HEK293 (cell line): Measurements from ENCODE around the gene MEX3C.

ENCODE experiments used
- BCL11B ChIP-seq: fragments of 450-650 bp; formaldehyde crosslinking; IDR thresholded peaks from 2 replicates; pipeline ENCODE4 v1.5.1; 2016; ENCODE audit warnings: low read depth, missing biosample characterization, missing genetic modification characterization
- CTCF ChIP-seq: fragments of 450-650 bp; formaldehyde crosslinking; IDR thresholded peaks from 2 replicates; pipeline ENCODE4 v1.5.1; 2016; ENCODE audit warnings: missing biosample characterization, missing genetic modification characterization
- GLI4 ChIP-seq: fragments of 450-650 bp; formaldehyde crosslinking; IDR thresholded peaks from 2 replicates; pipeline ENCODE4 v1.5.1; 2016; ENCODE audit warnings: missing biosample characterization, missing genetic modification characterization
- KLF16 ChIP-seq: fragments of 450-650 bp; formaldehyde crosslinking; IDR thresholded peaks from 2 replicates; pipeline ENCODE4 v1.5.1; 2017; ENCODE audit warnings: missing biosample characterization, missing genetic modification characterization
- YY1 ChIP-seq: fragments of 450-650 bp; formaldehyde crosslinking; IDR thresholded peaks from 2 replicates; pipeline ENCODE4 v1.5.1; 2018; ENCODE audit warnings: missing biosample characterization, missing genetic modification characterization
- ZBTB11 ChIP-seq: fragments of 450-650 bp; formaldehyde crosslinking; conservative IDR thresholded peaks from 2 replicates; pipeline ENCODE4 v1.5.1; 2016; ENCODE audit warnings: low read depth, missing biosample characterization, missing genetic modification characterization
- ZFP3 ChIP-seq: fragments of 450-650 bp; formaldehyde crosslinking; IDR thresholded peaks from 2 replicates; pipeline ENCODE4 v1.5.1; 2016; ENCODE audit warnings: low read depth, missing biosample characterization, missing genetic modification characterization
- ZFP69B ChIP-seq: fragments of 450-650 bp; formaldehyde crosslinking; IDR thresholded peaks from 2 replicates; pipeline ENCODE4 v1.5.1; 2016; ENCODE audit warnings: missing biosample characterization, missing genetic modification characterization
- ZNF138 ChIP-seq: fragments of 450-650 bp; formaldehyde crosslinking; IDR thresholded peaks from 2 replicates; pipeline ENCODE4 v1.5.1; 2016; ENCODE audit warnings: missing biosample characterization, missing genetic modification characterization, borderline replicate concordance
- ZNF214 ChIP-seq: fragments of 450-650 bp; formaldehyde crosslinking; IDR thresholded peaks from 2 replicates; pipeline ENCODE4 v1.5.1; 2017; ENCODE audit warnings: missing biosample characterization, mild to moderate bottlenecking, missing genetic modification characterization, borderline replicate concordance
- ZNF248 ChIP-seq: fragments of 450-650 bp; formaldehyde crosslinking; IDR thresholded peaks from 2 replicates; pipeline ENCODE4 v1.5.1; 2017; ENCODE audit warnings: missing biosample characterization, missing genetic modification characterization
- ZNF292 ChIP-seq: fragments of 450-650 bp; formaldehyde crosslinking; IDR thresholded peaks from 2 replicates; pipeline ENCODE4 v1.5.1; 2016; ENCODE audit warnings: low read depth, missing biosample characterization, missing genetic modification characterization, borderline replicate concordance
- ZNF416 ChIP-seq: fragments of 450-650 bp; formaldehyde crosslinking; IDR thresholded peaks from 2 replicates; pipeline ENCODE4 v1.5.1; 2016; ENCODE audit warnings: missing biosample characterization, missing genetic modification characterization
- ZNF560 ChIP-seq: fragments of 450-650 bp; formaldehyde crosslinking; IDR thresholded peaks from 2 replicates; pipeline ENCODE4 v1.5.1; 2017; ENCODE audit warnings: missing biosample characterization, missing genetic modification characterization, borderline replicate concordance
- ZNF626 ChIP-seq: fragments of 450-650 bp; sonication (Bioruptor Pico); formaldehyde crosslinking; IDR thresholded peaks from 2 replicates; pipeline ENCODE4 v1.5.1; 2018; ENCODE audit warnings: missing biosample characterization, missing genetic modification characterization, inconsistent platforms
- ZNF629 ChIP-seq: fragments of 450-650 bp; formaldehyde crosslinking; IDR thresholded peaks from 2 replicates; pipeline ENCODE4 v1.5.1; 2017; ENCODE audit warnings: missing biosample characterization, missing genetic modification characterization
- ZNF664 ChIP-seq: fragments of 450-650 bp; formaldehyde crosslinking; IDR thresholded peaks from 2 replicates; pipeline ENCODE4 v1.5.1; 2016; ENCODE audit warnings: missing biosample characterization, missing genetic modification characterization
- ZNF785 ChIP-seq: fragments of 450-650 bp; formaldehyde crosslinking; IDR thresholded peaks from 2 replicates; pipeline ENCODE4 v1.5.1; 2016; ENCODE audit warnings: missing biosample characterization, missing genetic modification characterization
- ZNF837 ChIP-seq: fragments of 450-650 bp; formaldehyde crosslinking; IDR thresholded peaks from 2 replicates; pipeline ENCODE4 v1.5.1; 2016; ENCODE audit warnings: missing biosample characterization, missing genetic modification characterization
- TF ChIP-seq, protein P1 (sequence below): fragments of 450-650 bp; formaldehyde crosslinking; IDR thresholded peaks from 2 replicates; pipeline ENCODE4 v1.5.1; 2016; ENCODE audit warnings: missing biosample characterization, missing genetic modification characterization
- TF ChIP-seq, protein P2 (sequence below): fragments of 450-650 bp; formaldehyde crosslinking; IDR thresholded peaks from 2 replicates; pipeline ENCODE4 v1.5.1; 2017; ENCODE audit warnings: missing biosample characterization, missing genetic modification characterization
- TF ChIP-seq, protein P3 (sequence below): fragments of 450-650 bp; formaldehyde crosslinking; IDR thresholded peaks from 2 replicates; pipeline ENCODE4 v1.5.1; 2016; ENCODE audit warnings: missing biosample characterization, missing genetic modification characterization
- TF ChIP-seq, protein P4 (sequence below): fragments of 450-650 bp; formaldehyde crosslinking; IDR thresholded peaks from 2 replicates; pipeline ENCODE4 v1.5.1; 2017; ENCODE audit warnings: missing biosample characterization, missing genetic modification characterization
- TF ChIP-seq, protein P5 (sequence below): fragments of 450-650 bp; formaldehyde crosslinking; IDR thresholded peaks from 2 replicates; pipeline ENCODE4 v1.5.1; 2016; ENCODE audit warnings: missing biosample characterization, missing genetic modification characterization

The MEX3C gene

DNA sequence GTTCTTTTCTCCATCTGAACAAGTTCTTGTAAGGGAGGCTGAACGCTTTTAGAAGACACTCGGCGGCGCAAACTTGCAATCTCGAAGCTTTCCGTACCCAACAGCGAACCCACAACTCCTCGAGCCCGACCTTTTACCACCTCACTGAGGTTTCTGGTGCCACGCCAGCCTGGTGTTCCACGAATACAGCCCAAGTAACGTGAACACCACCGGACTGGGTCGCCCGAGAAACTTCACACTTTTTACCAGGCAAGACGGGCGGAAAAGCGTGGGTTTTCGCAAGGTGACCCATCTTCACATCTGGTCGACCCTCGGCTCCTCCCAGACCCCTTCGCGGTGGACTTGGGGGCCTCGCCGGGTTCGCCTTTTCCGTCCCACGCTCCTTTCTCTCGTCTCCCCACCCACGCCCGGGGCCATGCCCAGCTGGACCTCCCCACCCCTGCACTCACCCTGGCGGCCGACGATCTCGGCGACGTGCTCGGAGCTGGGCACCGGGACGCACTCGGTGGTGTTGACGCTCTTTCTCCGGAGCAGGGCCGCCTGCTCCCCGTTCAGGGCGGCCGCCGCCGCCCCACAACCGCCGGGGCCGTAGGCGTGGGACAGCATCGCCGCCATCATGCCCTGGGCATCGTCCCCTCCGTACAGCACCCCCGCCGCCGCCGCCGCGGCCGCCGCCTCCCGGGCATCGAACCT lies 1.2 kb downstream of the MEX3C start (continued):
- peak; percentile 50; the same call in 1 of the 2 replicates for TF ChIP-seq YY1 (tag by site-specific recombination)
- TF ChIP-seq, protein P1, sequence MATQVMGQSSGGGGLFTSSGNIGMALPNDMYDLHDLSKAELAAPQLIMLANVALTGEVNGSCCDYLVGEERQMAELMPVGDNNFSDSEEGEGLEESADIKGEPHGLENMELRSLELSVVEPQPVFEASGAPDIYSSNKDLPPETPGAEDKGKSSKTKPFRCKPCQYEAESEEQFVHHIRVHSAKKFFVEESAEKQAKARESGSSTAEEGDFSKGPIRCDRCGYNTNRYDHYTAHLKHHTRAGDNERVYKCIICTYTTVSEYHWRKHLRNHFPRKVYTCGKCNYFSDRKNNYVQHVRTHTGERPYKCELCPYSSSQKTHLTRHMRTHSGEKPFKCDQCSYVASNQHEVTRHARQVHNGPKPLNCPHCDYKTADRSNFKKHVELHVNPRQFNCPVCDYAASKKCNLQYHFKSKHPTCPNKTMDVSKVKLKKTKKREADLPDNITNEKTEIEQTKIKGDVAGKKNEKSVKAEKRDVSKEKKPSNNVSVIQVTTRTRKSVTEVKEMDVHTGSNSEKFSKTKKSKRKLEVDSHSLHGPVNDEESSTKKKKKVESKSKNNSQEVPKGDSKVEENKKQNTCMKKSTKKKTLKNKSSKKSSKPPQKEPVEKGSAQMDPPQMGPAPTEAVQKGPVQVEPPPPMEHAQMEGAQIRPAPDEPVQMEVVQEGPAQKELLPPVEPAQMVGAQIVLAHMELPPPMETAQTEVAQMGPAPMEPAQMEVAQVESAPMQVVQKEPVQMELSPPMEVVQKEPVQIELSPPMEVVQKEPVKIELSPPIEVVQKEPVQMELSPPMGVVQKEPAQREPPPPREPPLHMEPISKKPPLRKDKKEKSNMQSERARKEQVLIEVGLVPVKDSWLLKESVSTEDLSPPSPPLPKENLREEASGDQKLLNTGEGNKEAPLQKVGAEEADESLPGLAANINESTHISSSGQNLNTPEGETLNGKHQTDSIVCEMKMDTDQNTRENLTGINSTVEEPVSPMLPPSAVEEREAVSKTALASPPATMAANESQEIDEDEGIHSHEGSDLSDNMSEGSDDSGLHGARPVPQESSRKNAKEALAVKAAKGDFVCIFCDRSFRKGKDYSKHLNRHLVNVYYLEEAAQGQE (tag by site-specific recombination): no peak
- TF ChIP-seq ZNF785 (tag by site-specific recombination): no peak
- TF ChIP-seq, protein P2, sequence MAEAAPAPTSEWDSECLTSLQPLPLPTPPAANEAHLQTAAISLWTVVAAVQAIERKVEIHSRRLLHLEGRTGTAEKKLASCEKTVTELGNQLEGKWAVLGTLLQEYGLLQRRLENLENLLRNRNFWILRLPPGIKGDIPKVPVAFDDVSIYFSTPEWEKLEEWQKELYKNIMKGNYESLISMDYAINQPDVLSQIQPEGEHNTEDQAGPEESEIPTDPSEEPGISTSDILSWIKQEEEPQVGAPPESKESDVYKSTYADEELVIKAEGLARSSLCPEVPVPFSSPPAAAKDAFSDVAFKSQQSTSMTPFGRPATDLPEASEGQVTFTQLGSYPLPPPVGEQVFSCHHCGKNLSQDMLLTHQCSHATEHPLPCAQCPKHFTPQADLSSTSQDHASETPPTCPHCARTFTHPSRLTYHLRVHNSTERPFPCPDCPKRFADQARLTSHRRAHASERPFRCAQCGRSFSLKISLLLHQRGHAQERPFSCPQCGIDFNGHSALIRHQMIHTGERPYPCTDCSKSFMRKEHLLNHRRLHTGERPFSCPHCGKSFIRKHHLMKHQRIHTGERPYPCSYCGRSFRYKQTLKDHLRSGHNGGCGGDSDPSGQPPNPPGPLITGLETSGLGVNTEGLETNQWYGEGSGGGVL: no peak
- TF ChIP-seq ZBTB11 (tag by site-specific recombination): no peak
- TF ChIP-seq GLI4 (tag by site-specific recombination): no peak
- TF ChIP-seq, protein P3, sequence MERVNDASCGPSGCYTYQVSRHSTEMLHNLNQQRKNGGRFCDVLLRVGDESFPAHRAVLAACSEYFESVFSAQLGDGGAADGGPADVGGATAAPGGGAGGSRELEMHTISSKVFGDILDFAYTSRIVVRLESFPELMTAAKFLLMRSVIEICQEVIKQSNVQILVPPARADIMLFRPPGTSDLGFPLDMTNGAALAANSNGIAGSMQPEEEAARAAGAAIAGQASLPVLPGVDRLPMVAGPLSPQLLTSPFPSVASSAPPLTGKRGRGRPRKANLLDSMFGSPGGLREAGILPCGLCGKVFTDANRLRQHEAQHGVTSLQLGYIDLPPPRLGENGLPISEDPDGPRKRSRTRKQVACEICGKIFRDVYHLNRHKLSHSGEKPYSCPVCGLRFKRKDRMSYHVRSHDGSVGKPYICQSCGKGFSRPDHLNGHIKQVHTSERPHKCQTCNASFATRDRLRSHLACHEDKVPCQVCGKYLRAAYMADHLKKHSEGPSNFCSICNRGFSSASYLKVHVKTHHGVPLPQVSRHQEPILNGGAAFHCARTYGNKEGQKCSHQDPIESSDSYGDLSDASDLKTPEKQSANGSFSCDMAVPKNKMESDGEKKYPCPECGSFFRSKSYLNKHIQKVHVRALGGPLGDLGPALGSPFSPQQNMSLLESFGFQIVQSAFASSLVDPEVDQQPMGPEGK: 0 out of 2 replicates have a peak, but pooled peaks have one; percentile 21
- 0 out of 2 replicates have a peak, but pooled peaks have one; percentile 4 for TF ChIP-seq CTCF (tag by site-specific recombination)
- no peak for TF ChIP-seq ZNF664 (tag by site-specific recombination)
- TF ChIP-seq ZFP69B (tag by site-specific recombination): no peak
- no peak for TF ChIP-seq ZNF248 (tag by site-specific recombination)
- TF ChIP-seq, protein P4, sequence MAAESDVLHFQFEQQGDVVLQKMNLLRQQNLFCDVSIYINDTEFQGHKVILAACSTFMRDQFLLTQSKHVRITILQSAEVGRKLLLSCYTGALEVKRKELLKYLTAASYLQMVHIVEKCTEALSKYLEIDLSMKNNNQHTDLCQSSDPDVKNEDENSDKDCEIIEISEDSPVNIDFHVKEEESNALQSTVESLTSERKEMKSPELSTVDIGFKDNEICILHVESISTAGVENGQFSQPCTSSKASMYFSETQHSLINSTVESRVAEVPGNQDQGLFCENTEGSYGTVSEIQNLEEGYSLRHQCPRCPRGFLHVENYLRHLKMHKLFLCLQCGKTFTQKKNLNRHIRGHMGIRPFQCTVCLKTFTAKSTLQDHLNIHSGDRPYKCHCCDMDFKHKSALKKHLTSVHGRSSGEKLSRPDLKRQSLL (tag by site-specific recombination): no peak
- peak; percentile 50; the same call in 1 of the 2 replicates for TF ChIP-seq KLF16
- TF ChIP-seq ZNF292: no peak
- no peak for TF ChIP-seq ZFP3 (tag by site-specific recombination)
- TF ChIP-seq BCL11B (tag by site-specific recombination): no peak
- TF ChIP-seq ZNF416 (tag by site-specific recombination): no peak
- no peak for TF ChIP-seq ZNF214
- no peak for TF ChIP-seq ZNF560 (tag by site-specific recombination)
- TF ChIP-seq ZNF626 (tag by site-specific recombination): no peak
- TF ChIP-seq ZNF629 (tag by site-specific recombination): no peak
- no peak for TF ChIP-seq ZNF837
- no peak for TF ChIP-seq ZNF138 (tag by site-specific recombination)
- TF ChIP-seq, protein P5, sequence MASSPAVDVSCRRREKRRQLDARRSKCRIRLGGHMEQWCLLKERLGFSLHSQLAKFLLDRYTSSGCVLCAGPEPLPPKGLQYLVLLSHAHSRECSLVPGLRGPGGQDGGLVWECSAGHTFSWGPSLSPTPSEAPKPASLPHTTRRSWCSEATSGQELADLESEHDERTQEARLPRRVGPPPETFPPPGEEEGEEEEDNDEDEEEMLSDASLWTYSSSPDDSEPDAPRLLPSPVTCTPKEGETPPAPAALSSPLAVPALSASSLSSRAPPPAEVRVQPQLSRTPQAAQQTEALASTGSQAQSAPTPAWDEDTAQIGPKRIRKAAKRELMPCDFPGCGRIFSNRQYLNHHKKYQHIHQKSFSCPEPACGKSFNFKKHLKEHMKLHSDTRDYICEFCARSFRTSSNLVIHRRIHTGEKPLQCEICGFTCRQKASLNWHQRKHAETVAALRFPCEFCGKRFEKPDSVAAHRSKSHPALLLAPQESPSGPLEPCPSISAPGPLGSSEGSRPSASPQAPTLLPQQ (tag by site-specific recombination): no peak
